HG03565 (cell line): ENCODE measurements around the gene LCN15.
"Not testable (repeated sequence)": the region's sequence is repeated elsewhere in the genome, so short reads cannot be mapped to it uniquely, and the experiment has no call there.

ENCODE experiments used
- ATAC-seq: cut with Tn5 transposase; IDR thresholded peaks from one replicate; pipeline ENCODE4 v1.9.1; 2021; ENCODE audit warnings: mild to moderate bottlenecking, moderate library complexity; ENCODE audit not compliant: unreplicated experiment

The LCN15 gene

DNA sequence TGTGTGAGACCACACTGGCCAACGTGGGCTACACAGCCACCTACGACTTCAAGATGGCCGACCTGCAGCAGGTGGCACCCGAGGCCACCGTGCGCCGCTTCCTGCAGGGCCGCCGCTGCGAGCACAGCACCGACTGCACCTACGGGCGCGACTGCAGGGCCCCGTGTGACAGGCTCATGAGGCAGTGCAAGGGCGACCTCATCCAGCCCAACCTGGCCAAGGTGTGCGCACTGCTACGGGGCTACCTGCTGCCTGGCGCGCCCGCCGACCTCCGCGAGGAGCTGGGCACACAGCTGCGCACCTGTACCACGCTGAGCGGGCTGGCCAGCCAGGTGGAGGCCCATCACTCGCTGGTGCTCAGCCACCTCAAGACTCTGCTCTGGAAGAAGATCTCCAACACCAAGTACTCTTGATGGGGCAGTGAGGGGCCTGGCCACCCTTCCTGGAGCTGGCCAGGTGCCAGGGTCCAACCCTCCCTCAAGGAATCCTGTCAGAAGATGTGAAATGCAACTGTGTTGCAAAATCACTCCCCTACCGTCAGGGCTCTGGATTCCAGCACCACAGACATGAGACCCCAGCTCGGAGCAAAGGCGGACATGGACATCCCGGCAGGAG is 40.8 kb downstream of the LCN15 start:
- ATAC-seq, result no peak

DNA sequence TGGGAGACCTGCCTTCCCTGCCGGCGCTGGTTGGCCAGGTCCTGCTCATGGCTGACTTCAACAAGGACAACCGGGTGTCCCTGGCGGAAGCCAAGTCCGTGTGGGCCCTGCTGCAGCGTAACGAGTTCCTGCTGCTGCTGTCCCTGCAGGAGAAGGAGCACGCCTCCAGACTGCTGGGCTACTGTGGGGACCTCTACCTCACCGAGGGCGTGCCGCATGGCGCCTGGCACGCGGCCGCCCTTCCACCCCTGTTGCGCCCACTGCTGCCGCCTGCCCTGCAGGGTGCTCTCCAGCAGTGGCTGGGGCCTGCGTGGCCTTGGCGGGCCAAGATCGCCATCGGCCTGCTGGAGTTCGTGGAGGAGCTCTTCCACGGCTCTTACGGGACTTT is 41.4 kb downstream of the LCN15 start:
- ATAC-seq, result no peak

DNA sequence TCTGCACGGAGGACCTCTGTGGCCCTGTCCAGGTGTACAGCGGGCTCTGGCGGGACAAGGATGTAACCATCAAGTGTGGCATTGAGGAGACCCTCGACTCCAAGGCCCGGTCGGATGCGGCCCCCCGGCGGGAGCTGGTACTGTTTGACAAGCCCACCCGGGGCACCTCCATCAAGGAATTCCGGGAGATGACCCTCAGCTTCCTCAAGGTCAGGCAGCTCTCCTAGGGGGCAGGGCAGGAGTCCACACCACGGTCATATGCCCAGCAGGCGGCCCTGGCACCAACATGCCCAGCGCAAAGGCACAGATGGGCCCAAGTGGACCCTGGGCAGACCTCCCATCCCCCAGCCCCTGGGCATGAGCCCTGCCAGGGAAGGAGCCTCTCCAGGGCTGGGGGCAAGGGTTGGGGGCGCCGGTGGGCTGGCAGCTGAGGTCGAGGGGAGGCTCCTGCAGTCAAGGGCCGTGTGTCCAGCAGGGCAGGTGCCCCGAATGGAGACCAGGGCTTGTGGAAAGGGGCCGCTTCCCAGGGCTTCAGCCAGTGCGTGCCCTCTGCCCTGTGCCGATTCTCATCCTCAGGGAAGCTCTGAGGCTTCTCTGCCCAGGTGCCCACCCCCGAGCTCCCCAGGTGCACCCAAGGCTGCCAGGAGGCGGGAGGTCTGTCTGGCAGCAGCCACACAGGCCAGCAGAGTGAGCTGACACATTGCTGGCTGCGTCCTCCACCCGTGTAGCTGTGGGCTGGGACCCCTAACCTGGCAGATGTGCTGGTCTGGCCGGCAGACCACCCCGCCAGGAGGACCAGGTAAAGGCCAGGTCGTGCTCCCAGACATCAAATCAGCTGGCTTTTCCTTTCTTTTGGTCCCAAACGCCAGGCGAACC is 42.0 kb downstream of the LCN15 start:
- ATAC-seq, result no peak

DNA sequence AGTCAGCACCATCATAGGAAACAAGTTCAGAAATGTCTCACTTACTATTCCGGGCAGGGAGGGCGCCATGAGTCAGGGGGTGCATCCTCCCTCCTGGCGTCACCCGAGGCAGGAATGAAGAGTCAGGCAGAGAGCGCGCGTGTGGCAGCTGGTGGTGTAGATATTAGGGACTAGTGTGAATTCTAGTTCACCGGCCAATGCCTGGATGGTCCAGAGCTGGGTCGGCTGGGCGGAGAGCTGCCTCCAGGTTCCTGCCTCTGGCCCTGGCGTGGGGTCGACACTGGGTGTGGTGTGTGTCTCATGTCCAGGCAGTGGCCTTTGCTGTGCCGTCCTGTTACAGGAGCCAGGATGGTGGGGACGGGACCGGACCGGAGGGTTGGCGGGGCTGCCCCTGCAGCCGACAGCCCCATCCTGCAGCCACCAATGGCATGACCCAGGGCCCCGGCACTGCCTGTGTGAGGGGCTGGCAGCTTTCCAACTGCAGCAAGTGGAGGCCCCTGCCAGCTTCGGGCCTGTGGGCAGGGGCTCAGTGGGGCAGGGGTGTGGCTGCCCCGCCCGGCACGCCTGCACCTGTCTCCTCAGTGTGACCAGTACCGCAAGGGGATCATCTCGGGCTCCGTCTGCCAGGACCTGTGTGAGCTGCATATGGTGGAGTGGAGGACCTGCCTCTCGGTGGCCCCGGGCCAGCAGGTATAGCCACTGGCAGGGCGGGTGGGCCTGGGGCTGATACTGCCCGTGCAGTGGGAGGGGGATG is 42.8 kb downstream of the LCN15 start:
- no peak for ATAC-seq

DNA sequence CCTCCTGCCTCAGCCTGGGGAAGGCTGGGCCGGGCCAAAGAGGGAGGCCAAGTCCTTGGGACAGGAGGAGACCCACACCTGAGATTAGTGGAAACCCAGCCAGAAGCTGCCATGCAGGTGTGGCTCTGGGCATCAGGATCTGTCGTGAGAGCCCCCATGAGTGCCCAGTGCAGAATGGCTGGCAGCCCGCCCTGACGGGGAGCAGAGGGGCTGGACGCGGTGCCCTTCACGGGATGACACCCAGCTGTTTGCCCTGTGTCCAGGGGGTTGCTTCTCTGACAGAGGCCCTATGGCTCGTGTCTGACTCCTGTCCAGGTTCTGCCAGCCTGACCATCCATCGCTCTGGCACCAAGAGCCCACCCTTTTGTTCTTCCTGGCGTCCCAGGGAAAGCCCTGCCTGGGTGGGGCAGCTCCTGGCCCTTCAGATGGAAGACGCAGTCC is 43.4 kb downstream of the LCN15 start:
- no peak for ATAC-seq

DNA sequence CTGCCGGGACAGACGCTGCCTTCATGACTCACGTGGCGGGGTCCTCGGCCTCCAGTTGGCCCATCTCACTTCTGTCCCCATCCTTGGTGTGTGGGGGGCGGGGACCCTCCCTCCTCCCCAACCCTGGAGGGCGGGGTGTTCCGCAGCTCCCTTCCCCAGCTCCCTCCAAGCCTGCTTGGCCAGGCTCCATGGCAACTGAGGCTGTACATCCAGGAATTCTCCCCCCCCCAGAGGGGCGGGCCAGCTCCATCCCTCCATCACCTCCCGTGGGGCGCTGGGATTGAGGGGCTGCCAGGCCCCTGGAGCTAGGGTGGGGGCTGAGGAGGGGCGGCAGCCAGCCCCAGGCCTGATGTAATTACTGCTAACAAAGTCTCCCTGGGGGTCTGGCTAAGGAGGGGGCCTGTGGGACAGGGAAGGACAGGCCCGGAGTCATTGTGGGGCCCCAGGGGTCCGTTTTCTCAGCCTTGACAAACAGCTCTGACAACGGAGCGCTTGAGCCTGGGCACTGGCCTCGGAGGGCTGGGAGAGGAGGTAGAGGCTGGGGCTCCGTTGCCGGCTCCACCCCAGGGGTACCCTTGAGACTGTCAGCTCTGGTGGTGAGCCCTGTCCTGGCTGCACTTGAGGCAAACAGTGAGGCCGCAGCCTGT is 43.9 kb downstream of the LCN15 start:
- ATAC-seq, result no peak

DNA sequence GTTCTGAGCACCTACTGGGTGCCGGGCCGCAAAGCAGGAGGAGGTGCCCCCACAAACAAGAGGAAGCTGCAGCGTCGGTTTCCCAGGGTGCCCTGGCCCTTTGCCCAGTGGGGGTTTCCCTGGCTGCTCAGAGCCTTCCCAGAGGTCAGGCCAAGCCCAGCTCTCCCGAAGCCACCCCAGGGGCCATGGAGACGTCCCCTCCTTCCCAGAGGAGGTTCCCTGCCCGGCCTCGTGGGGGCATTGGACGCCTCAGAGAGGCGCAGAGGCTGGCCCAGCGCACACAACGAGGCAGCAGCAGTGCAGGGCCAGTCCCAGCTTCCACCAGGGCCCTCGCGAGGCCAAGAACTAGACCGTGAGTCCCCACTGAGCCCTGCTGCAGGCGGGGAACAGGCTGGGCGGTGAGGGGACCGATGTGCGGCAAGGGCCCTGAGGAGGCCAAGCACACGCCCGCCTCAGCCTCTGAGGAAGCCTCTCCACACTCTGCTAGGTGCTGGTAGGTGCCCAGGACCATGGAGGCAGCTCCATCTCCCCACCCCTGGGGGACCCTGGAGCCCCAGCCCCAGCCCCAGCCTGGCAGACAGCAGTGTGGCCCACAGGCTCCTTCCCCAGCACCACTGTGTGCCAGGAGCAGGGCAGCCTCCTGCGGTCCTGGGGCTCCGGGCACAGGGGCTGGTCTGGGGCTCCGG is 45.0 kb downstream of the LCN15 start:
- ATAC-seq, result no peak

DNA sequence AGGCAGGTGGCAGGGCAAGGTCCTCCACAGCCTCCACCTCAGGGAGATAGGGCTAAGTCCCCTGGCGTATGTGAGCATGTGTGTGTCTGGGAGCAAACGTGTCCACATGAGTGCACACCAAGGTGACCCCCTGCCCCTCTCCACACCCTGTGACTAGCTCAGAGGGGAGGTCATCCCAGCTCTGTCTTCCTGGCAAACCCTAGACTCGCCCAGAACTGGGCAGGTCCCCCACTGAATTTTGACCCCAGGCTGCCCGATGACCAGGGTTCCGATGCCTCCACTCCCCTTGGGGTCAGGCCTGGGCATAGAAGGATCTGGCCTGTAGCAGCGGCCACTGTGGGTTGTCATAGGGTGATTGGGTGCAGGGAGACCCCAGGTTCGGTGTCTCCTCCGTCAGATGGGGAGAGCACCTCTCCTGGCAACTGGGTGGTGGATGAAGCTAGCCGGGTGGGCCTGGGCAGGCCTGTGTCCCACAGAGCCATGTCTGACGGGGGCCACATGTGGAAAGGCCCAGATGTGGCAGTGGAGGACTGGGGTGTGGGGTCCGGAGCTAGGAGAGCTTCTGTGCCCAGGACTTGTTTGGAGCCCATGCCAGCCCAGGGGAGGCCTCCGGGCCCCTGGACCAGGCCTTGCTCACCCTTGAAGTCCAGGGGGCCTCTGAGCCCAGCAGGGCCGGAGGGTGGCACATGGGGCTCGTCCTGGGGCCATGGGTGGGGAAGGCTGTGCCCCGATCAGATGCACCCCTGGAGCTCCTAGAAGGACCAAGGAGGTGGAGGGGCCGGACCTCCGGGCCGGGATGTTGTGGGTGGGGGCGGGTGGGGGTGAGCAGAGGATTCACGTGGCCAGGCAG is 45.7 kb downstream of the LCN15 start:
- ATAC-seq, result no peak

DNA sequence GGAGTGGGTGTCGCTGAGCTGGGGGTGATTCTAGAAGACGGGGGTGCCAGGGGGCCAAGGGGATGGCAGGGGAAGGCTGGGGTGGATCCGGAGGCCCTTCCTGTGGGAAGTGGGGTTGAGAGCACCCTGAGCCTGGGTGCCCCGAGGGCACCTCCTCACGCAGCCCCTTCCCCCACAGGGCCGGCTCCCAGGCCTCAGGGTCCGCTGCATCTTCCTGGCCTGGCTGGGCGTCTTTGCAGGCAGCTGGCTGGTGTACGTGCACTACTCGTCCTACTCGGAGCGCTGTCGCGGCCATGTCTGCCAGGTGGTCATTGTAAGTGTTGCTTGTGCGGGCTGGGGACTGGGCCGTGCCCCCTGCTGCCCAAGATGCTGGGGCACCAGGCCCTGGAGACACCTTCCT is 46.9 kb downstream of the LCN15 start:
- no peak for ATAC-seq

DNA sequence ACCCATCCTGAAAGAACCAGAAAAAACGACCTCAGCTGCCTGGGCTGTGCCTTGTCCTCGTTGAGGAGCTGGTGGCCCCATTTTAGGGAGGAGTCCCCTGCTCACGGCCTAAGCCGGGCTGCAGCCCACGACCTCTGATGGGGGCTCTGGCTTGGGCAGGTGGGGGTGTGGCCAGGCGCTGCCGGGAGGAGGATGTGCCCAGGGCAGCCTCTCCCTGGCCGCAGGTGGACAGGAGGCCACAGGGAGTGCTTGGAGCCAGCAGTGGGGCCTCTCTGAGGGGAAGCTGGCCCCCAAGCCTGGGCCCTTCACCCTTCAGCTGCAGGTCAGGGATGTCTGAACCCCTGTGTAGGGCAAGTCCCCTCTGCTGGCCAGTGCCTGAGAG is 49.4 kb downstream of the LCN15 start:
- ATAC-seq, result no peak

DNA sequence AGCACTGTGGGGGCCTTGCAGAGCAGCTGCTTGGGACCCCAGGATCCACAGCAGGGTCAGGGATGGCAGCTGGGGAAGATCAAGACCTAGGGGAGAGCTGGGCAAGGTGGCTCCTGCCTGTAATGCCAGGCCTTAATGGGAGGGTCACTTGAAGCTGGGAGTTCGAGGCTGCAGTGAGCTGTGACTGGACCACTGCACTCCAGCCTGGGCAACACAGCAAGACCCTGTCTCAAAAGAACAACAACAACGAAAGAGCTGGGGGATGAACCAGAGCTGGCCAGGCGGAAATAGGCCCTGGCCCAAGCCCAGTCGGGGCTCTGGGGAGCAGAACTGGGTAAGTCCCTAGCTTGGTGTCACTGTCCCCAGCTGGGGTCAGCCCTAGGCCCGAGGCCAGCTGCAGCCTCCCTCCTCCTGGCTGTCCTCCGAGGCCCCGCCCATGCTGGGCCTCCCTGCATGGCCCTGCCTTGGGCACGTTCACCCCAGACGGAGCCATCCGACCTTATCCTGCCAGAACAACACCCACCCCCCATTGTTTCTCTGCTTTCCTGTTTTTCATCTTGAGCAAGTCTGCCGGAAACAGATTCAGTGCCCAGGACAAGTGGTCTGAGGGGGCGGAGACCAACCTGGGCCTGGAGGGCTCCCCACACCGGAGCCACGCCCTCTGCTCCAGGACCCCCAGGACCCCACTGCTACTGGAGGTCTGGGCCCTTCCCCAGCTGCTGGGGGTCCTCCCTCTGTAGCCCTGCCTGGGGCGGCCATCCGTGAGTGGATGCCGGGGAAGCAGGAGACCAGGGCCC is 50.0 kb downstream of the LCN15 start:
- ATAC-seq, result no peak

DNA sequence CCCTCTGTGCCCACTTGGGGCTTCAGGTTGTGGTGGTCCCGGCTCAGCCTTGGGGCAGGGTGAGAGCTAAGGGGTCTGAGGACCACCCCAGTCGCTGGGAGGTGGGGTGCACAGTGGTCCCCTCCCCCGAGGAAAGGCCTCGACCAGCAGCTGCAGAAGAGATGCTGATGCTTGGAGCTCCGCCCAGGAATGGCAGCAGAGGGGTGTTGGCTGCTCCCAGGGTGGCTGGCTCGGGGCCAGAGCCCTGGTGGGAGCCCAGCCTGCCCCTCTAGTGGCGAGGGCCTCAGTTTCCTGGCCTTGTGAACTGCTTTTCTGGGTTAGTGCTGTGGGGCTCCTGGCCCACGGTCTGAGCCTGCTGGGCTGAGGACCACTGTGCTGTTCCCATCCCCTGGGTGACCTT is 50.8 kb downstream of the LCN15 start:
- ATAC-seq, result no peak

DNA sequence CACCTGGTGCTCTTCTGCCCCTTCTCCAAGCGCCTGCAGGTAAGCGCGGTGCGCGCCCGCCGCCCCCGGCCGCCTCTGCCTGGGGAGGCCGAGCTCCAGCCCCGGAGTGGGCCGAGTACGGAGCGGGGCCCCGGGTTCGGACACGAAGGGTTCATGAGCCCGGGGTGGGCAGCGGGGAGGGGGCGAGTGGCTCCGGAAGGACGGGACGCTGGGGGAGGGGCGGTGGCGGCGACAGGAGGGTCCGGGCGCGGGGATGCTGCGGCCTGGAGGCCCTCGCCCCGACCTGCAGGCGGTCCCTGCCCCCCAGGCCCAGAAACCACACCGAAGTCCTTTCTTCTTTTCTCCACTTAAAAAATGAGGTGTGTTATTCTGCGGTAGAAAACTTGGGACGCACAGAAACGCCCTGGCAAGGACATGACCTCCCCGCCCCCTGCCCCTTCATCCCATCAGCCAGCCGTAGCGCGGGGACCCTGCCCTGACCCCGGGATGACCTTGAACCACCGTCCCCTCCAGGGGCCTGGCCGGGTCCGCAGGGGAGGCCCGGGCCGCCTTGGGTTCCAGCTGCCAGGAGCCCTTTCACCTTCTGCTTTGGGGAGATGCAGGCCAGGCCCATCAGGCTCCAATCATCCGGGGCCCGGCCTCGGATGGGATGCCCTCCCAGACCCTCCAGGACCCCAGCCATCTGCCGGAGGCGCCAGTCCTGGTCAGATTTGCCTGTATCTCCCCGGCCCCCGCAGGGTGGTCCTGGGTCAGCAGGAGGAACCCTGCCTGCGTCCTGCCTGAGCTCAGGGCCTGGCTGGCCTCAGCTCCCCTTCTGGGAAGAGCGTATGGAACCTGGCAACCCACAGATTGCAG is 51.4 kb downstream of the LCN15 start:
- ATAC-seq, result no peak

DNA sequence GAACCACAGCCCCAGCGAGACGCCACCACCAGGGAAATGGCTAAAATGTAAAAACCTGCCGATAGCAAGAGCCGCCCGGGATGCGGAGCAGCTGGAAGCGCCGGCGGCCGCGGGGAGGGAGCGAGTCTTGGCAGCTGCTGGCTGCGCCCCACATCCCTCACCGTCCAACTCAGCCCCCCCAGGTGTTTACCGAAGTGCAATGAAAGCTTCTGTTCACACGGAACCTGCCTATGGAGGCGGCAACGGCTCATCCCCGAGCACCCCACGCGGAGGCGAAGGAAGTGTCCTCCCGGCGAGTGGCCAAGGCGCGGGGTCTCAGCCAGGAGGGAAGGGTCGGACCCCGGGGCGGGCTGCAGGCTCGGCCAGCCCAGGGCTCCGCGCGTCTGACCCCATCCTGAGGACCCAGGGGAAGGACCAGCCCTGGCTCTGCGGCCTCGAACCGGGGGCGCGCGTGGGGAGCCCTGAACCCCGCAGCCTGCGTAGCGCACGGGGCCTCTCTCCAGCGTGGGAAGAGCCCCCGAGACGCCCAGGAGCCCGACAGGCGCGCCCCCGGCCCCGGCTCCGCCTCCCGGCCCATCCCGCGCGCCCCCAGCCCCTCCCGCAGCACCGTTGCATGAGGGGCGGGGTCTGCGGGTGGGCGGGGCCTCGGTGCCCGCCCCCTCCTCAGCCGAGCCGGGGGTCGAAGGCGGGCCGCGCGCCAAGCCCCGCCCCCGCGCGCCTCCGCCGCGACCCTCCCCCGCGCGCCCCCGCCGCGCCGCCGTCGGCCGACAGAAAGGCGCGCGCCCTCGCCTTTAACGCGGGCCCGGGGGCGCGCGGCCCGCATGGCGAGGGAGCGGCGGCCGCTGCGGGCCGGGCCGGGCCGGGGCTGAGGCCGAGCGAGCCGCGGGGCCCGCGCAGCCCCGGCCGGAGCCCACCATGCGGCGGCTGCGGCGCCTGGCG is 52.3 kb downstream of the LCN15 start, which contains the start of gene DIPK1B:
DIPK1B (plus strand) TSS at position 822 of the 939 bp plus-strand sequence; CDS start at position 916, 94 bp downstream.
- ATAC-seq, result no peak

DNA sequence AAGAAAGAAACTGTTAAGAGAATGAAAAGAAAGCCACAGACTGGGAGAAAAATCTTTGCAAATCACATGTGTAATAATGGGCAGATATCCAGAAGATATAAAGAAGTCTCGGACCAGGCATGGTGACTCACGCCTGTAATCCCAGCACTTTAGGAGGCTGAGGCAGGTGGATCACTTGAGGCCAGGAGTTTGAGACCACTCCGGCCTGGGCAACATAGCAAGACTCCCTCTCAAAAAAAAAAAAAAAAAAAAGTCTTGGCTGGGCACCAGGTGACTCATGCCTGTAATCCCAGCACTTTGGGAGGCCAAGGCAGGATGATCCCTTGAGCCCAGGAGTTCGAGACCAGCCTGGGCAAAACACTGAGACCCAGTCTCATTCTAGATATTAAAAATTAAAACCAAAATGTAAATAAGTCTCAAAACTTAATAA is 53.1 kb downstream of the LCN15 start:
- ATAC-seq, result not testable (repeated sequence)

DNA sequence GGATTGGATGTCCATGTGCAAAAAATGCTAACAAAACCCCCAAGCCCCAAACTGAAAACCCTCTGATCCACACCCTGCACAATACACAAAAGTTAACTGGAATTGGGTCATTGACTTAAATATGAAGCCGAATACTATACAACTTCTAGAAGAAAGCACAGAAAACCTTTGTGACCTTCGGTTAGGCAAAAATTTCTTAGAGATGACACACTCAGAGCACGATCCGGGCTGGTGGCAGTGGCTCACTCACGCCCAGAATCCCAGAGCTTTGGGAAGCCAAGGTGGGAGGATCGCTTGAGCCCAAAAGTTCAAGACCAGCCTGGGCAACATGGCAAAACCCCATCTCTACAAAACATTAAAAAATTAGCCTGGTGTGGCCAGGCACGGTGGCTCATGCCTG is 53.8 kb downstream of the LCN15 start:
- ATAC-seq, result no peak
